Stimulated activated CD4-positive, alpha-beta T cell treated with anti-CD3 and anti-CD28 coated beads, Interleukin-15, amount 100 ng/mL, for 24 hours (primary cell): ENCODE results near the gene ITPR2.
"Not testable (repeated sequence)": the region's sequence is repeated elsewhere in the genome, so short reads cannot be mapped to it uniquely, and the experiment has no call there.

Source experiments
- DNase-seq: peaks from one replicate; pipeline ENCODE4 v3.0.0-alpha.2; 2020

ITPR2 gene

DNA sequence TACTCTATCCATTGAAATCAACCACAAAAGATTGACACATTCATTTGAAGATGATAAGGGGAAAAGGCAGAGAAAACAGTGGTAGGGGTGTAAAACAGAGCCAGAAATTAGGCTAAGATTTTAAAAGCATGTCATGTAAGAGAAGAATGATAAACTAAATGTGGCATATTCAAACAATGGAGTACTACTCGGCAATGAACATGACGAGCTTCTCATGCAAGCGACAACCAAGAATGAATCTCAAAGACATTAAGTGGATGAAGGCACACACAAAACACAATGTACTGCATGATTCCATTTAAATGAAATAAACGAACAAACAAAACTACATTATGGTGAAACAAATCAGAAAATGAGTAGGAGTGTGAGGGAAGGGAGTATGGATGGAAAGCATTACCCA, 134.8 kb downstream of the ITPR2 start:
- no peak for DNase-seq

DNA sequence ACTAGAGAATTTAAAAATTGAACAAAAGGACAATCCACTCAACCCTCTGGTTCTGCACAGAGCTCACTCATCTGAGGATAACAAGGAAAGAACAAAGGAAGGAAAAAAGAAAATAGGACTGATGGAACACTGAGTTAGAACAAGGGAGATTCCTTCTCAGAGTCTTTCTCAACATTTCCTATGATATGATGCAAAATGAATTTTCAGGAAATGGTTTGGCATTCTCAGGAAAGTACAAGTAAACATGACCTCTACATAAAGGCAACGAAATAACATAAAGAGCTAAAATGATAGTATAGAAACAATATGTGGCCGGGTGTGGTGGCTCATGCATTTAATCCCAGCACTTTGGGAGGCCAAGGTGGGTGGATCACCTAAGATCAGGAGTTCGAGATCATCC, 135.8 kb downstream of the ITPR2 start:
- DNase-seq: no peak

DNA sequence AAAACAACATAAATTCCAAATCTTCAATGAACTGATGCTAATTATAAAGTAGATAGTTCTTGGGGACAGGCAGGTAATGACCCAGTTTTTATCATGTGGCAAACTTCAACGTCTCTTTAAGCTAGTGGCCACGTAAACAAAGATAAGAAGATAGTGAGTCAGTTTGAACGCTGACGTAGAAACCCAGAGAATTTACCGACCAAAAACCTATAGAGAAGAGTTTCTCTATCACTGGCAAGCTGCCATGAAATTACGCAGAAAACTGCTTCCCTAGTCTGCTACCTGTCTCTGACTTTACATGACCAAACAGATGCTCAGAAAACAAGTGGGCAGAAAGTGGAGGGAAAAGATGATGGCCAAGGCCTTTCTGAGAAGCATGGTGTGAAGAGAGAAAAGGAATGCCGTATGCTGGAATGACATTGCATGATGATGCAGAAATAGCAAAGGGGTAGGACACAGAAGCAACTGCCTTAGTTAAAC, 136.3 kb downstream of the ITPR2 start:
- DNase-seq: no peak

DNA sequence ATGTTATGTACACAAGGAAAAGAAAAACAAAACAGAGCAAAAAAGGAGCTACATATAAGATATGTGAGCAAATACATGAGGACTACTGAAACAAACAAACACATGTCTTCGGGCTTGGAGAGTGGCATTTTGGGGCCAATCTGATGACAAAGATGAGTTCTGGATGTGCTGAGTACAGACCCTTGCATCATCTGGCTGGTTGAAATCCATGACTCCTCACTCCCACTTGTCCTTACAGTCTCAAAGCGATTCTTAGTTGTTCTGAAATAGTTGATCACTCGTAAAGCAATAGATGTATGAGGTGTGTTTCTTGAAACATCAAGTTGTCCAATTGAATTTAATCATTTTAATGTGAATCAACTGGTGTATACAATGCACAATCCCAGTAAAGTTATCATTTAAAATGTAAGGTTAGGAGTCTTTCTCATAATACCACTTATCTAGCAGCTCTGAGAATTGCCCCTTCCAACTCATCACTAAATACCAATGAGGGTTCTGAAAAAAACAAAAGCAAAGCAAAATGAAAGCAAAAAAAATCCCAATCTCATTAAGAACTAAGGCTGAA, 136.9 kb downstream of the ITPR2 start:
- DNase-seq: no peak

DNA sequence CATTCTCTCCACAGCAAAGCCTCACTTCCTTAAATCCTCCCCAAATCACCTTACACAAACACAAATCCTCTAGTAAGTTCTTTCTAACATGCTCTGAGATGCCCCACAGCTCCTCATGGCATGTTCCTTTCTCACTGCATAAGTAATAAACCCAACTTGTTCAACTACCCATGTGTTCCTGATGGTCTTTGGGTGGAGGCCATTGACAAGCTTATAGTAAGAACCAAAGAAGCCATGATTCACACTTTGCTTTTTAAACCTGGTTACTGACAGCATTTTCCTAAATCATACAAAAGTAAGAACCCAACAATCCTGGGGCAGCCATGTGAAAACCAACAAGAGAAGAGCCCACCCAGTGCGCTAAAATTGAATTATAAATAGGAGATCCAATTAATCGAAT, 138.6 kb downstream of the ITPR2 start:
- DNase-seq: no peak

DNA sequence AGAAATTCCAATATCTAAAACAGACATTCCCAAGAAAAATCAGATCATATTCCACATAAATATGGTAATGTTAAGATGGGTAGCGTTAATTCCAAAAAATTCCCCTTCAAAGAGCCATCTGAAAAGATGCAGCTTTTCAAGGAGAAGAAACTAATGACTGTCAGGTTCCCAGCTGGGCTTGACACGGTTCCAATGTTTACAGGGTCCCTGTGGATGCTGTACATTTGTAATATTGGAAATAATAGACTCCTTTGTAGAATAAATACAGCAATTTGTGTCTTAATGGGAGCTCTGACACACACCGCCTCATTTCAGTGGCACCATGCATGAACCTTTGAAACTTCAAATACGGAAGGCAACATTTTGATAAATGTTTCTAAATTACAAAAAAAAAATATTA, 140.6 kb downstream of the ITPR2 start:
- DNase-seq: no peak

DNA sequence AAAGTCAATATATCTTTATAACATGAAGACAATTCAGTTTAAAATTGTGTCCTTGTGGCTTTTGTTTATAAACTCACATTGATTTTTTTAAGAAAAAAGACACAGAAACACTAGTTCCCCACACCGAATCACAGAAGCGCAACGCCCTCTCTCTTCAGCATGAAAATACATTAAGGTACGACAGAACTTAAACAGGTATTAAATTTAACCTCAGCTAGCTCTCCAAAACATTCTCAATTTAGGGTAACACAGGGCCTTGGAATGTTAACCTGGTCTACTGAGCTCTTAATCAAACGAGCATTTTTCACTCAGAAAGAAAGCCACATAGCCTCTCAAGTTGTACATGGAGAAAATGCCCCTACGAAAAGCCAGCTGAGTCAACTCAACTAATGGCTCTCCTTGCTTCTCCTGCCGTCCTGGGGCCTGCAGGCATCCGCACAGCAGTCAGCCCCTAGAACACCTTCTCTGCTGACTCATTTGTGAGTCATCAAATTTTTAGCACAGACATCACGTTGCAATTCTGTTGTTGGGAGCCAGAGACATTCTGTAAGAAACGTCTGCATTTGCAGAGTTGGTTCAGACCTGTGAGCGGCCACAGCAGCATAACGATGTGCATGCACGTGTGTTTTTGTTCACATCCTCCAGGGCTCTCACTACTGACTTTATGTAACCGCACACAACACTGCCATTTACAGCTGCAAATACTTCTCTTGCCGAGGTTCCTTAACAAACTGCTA, 141.6 kb downstream of the ITPR2 start:
- DNase-seq: no peak

DNA sequence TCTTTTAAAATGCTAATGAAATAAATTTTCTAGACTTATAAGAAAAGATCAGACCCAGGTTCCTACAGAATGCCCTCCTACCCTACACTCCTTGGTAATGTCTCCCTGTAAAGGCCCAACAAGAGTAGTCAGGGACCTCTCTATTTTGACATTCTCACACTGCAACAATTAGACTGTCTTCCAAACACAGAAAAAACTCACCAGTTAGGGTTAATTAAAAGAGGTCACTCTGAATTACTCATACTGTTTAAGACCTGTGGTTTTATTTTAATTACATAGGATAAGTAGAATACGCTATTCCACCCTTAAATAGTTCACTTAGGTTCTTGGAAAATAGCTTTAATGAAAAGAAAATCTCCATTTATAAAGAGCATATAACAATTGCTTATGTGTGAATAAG, 142.4 kb downstream of the ITPR2 start:
- no peak for DNase-seq

DNA sequence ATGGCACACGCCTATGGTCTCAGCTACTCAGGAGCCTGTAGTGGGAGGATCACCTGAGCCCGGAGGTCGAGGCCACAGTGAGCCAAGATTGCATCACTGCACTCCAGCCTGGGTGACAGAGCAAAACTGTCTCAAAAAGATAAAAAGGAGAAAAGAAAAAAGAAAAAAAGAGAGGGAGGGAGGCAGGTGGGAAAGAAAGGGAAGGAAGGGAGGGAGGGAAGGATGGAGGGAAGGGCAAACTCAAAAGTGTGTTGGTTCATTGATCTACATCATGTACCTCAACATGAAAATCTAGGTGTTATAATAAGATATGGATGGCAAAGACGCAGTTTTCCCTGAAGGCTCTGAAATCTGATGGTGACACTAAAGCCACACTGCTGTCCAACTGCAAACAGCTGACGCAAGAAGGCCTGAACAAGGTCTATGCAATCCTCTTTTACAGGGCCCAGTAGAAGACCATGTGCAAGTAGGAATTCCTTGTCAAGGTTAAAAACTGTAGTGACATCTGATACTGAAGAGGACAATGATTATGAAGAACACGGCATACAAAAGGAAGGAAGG, 143.6 kb downstream of the ITPR2 start:
- DNase-seq: no peak

DNA sequence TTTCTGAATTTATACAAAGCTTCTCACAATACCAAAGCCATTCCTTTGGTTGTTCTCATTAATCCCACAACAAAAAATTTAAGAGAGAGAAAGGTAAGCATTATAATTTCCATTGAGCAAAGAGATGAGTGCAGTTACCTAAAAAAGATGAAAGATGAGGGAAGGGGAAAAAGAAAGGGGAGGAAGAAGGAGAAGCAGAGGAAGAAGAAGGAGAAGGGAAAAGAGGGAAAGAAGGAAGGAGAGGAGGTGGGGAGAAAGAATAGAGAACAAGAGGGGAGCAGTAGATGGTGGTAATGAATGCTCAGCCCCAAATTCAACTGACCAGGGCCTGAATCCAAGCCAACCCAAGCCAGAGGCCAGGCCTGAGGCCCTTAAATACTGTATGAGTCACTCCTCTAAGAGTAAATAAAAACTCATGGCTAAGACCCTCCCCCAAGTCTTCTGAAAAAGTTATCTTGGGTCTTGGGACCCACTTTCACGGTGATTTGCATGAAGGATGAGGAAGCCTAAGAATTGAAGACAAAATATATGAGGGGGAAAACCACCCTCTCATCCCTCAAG, 144.6 kb downstream of the ITPR2 start:
- no peak for DNase-seq

DNA sequence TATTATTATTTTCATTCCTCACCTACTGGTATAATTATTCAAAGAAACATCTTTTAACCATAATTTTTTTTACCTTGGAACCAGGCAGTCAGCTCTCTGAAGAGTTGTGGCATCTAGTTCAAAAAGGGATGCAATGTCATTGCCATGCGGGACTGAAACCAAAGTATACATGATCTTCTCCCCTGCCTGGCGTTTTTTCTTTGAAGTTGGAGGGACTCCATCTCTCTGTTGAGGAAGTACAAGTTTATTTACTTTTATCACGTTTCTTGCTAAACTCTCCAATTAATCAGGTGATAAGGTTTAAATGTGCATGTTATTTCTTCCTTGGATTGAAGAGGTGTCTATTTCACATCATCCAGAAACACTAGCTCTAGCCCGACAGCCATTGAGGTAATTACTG, 146.6 kb downstream of the ITPR2 start:
- DNase-seq: no peak

DNA sequence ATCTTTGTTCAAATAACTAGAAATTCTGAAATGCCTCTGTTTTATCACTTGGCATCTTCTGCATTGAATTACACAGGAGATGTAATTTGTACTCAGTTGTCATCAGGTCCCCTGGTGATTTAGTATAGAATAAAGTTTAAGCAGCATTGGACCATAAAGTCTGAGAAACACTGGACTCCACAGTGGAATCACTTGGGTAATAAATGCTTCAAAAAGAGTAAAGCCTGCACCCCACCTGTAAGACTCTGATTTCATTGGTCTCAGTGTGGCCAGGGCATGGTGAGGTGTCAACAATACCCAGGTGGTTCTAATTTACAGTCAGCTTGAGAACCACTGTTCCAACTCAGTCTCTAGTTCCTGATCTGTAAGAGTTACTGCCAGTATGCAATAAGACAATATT, 148.9 kb downstream of the ITPR2 start:
- DNase-seq: no peak

DNA sequence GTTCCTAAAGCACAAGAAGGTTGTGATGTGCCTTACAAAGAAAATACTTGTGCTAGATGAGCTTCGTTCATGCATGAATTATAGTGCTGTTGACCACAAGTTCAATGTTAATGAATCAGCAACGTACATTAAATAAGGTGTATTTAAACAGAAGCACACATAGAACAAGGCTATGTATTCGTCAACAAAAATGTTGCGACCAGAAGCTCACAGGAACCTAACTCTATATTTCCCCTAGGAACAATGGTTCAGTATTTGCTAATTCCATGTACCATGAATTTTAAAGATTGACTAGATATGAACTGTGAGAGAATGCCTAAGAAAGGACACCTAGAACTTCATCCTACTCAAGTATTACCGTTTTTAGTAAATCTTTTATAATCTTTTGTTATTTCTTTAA, 149.6 kb downstream of the ITPR2 start:
- DNase-seq: no peak

DNA sequence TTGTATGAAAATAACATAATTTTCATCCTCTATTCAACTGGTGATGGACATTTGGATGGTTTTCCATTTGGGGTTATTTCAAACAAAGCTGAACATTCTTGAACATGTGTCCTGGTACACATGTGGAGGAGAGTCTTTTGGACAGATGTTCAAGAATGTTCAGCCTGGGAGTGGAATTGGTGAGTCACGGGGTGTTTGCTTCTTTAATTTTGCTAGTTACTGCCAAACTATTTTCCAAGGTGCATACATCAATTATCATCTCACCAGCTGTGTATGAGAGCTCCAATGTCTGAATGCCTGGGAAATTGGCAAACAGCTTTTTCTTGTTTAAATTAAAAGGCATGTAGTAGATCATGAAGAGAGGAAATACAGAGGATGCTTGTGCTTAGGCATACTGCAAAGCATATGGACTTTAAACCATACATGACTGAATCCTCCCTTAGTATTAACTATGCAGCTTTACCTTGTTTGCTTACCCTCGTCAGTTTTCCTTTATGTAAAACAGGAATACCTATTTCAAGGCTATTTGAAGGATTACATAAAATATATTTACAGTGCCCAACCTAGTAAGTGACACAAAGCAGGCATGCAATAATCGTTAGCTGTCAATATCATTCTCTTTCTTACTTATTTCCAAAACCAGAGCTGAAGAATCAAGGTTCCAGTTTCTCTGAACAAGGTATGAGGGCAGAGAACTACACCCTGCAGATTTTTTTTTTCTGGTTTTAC, 152.1 kb downstream of the ITPR2 start:
- DNase-seq: no peak

DNA sequence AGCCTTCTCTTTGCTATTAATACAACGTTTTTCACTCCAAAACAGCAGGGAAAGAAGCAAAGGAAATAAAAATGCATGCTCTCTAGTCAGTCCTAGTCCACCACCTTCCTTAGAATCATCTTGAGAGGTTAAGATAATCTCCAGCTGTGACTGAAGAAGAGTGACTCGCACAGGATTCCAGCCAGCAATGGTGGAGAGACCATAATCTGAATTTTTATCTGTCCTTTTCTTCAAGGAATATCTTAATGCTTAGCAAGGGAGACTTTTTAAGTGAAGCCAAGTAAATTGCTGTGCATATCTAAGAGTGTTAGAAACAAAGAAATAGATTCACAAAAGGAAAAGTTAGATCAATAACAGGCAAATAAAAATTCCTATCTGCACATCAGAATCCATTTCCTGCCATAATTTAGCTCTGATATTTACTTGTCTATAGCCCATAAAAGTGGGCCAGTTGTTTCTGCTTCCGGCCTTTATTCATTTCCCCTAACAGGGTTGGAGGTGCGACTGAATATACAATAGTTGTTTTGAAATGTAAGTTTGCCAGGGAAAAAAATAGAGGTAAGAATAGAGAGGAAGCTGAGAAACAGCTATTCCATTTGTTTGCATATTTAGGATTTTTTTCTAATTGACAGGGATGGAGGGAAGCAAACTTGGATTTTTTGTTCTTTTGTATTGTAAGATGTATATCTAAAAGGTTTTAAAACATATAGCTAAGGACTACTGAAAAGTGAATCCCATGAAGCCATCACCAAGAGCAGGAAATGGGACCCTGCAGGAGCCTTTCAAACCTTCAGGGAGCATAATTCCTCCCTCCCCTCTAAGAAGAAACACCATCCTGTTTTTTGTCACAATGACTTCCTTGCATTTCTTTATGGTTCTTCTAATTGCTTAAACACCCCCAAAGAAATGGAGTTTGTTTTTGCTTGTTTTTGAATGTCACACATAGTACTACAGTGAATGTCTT, 154.0 kb downstream of the ITPR2 start:
- DNase-seq: no peak

DNA sequence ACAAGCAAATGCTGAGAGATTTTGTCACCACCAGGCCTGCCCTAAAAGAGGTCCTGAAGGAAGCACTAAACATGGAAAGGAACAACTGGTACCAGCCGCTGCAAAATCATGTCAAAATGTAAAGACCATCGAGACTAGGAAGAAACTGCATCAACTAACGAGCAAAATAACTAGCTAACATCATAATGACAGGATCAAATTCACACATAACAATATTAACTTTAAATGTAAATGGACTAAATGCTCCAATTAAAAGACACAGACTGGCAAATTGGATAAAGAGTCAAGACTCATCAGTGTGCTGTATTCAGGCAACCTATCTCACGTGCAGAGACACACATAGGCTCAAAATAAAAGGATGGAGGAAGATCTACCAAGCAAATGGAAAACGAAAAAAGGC, 161.5 kb downstream of the ITPR2 start:
- not testable (repeated sequence) for DNase-seq

DNA sequence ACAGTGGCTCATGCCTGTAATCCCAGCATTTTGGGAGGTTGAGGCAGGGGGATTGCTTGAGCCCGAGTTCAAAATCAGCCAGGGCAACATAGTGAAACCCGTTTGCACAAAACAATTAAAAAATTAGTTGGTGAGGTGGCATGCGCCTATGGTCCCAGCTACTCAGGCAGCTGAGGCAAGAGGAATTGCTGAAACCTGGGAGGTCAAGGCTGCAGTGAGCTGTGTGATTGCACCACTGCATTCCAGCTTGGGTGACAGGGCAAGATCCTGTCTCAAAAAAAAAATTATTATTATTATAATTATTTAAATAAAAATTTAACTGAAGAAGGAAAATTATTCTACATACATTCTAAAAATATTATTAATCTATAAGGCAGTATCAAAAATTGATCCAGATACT, 164.1 kb downstream of the ITPR2 start:
- DNase-seq: no peak

DNA sequence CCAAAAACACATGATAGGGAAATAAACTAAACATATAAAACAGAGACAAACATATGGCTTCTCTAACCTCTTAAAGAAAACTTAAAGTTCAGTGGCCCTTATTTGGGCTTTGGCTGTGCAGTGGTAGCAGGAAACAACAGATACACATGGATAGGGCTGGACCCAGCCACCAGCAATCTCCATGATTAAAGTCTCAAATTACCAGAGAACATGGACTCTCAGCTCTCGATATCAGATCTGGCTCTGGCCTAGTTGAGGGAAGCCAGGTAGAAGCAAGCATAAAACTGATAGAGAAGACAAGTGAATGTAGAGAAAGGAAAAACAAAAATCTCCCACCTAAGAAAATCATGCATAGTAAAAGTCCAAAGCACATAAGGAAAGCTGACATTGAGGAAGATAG, 164.8 kb downstream of the ITPR2 start:
- no peak for DNase-seq

DNA sequence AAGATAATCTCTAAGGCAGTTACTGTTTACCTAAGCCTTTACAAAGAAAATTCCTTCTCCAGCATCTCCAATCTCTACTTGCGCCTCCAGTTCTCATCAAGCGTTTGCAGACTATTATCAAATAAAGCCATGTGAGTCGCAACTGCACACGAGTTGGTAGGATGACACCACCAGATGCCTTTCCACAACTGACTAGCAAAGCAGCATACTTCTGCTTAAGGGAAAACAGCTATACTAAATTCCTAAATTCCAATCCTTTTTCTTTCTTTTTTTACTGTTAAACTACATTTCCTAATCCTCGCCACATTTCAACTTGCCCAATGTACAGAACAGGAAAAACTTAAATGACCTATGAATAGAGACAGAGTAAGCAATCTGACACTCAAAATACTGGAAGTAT, 166.7 kb downstream of the ITPR2 start:
- DNase-seq: no peak

DNA sequence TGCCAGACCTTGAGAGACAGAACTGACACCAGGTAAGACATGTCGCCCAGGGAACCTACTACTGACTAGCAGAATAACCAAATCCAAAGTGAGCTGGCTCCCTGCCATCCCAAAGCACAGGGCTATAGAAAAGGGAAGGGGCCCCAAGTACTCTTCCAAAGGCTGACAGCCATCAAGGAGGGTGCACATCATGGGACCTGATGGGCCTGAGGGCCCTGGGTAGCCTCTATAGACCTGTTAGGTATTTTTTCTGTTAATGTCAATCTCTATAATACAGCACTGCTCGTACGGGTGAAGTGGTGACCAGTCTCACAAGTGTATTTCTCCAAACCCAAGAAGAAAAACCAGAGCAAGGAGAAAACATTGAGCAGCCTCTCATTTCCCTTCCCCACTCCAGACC, 171.6 kb downstream of the ITPR2 start:
- no peak for DNase-seq

DNA sequence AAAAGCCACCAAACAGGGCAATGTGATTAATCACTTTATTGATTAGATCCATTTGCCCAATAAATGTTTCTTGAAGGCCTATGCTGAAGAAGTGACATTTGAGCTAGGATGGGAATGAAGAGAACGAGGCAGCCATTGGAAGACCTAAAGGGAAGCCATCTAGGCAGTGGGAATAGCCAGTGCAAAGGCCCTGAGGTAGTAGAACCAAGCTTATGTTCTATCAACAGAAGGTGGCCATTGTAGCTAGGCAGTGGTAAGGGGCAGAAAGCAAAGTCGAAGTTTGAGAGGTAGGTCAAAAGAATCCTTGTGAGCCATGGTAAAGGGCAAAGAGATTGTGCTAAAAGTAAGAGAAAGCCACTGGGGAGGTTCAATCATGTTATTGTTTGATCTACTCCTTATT, 173.1 kb downstream of the ITPR2 start:
- no peak for DNase-seq

DNA sequence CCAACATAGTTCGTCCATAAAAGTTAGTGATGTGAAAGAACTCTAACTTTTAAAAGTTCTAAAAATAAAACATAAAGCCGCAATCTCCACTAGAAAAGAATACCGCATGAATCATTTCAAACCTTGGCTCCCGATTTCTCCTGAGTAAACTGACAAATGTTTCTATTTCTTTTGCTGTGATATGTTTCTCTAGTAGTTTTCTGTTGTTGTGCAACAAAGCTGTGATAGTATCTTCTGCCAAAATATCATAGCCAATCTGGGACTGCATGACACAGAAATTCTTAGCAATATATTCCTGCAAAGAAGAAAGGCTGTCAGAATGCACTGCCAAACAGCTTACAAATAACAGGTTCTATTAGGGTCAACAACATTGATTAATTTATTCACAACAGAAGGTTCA, 174.0 kb downstream of the ITPR2 start:
- DNase-seq: no peak
